ENCODE results near the gene LHFPL4. TPM values are rescaled to one million over a fixed set of nuclear protein-coding genes. Genes with fewer than 3 reads are reported as not detected.

The LHFPL4 gene
- total RNA-seq, 1 experiment from 2014 or later, result not detected

DNA sequence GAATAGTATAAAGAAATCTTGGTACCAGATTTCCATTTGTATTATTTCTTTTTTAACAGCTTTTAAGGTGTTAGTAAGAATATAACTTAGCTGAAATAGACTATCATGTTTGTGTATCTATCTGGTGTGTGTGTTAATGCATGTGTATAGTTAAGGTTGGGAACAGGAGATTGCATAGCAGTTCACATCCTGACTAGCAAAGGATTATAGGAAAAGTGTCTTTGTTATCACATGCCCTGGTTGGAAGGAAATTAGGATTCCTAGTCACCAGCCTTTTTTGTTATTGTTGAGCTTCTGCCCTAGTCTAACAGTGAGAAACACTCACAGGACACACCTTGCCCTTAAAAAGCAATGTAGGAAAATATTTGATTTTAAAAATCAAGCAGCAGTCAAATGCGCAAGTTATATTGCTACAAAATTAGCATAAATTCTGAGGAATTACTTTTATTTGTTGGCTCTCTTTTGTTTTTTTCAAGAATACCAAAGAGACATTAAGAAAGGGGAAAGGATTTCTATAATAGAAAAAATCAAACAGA, 98.0 kb downstream of the LHFPL4 start:
- intact Hi-C loops (cut with micrococcal nuclease), result no loop called here
- Mint-ChIP-seq H3K4me1 (ENCODE audit: insufficient read depth, unreplicated experiment) (no peaks in the 10 kb centered on the region), H3K9me3 (ENCODE audit: unreplicated experiment) (no peaks in the 10 kb centered on the region), H3K4me3 (ENCODE audit: unreplicated experiment) (no peak overlapping the region), H3K27me3 (ENCODE audit: insufficient read depth, unreplicated experiment) (no peaks in the 10 kb centered on the region), H3K36me3 (ENCODE audit: insufficient read depth, unreplicated experiment) (peaks cover 87% of the 10 kb centered on the region), H3K27ac (ENCODE audit: low read depth, unreplicated experiment) (no peak overlapping the region)
- CTCF ChIA-PET, result no interaction called here
- DNase-seq (ENCODE audit: unreplicated experiment), result no peak
- POLR2A ChIA-PET, result no interaction called here
- BruUV-seq (replicated peaks), result no TSS peak
- TF ChIP-seq, protein P1, sequence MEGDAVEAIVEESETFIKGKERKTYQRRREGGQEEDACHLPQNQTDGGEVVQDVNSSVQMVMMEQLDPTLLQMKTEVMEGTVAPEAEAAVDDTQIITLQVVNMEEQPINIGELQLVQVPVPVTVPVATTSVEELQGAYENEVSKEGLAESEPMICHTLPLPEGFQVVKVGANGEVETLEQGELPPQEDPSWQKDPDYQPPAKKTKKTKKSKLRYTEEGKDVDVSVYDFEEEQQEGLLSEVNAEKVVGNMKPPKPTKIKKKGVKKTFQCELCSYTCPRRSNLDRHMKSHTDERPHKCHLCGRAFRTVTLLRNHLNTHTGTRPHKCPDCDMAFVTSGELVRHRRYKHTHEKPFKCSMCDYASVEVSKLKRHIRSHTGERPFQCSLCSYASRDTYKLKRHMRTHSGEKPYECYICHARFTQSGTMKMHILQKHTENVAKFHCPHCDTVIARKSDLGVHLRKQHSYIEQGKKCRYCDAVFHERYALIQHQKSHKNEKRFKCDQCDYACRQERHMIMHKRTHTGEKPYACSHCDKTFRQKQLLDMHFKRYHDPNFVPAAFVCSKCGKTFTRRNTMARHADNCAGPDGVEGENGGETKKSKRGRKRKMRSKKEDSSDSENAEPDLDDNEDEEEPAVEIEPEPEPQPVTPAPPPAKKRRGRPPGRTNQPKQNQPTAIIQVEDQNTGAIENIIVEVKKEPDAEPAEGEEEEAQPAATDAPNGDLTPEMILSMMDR (IDR thresholded peaks at IDR 0.05; ENCODE audit: unreplicated experiment), result no peak

DNA sequence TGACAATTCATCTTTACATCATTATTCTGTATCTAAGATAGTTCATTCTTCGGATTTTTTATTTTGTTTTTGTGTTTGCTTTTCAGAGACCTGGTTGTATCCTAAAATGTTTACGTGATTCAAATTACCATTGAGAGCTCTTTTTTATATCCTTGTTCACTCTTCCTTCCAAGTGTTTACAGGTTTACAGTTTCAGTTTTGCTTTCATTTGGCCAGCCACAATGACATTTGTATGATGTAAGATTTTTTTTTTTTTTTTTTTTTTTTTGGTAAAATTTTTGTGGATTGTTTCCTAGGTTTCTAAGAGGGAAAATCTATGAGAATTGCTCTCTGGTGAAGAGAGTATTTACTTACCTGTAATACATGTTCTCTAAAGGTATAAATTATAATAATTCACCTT, 101.2 kb downstream of the LHFPL4 start:
- peaks cover 93% of the 10 kb centered on the region for H3K36me3 Mint-ChIP-seq (ENCODE audit: insufficient read depth, unreplicated experiment)
- no peak for DNase-seq (ENCODE audit: unreplicated experiment)
- CTCF ChIA-PET, result interaction anchor here (0.7 kb wide), 2 partner anchors 53 to 96 kb away, joined by 3 to 7 read pairs; no protein-coding TSS in a partner anchor
- H3K27me3 Mint-ChIP-seq (ENCODE audit: insufficient read depth, unreplicated experiment), result no peaks in the 10 kb centered on the region
- no peaks in the 10 kb centered on the region for H3K9me3 Mint-ChIP-seq (ENCODE audit: unreplicated experiment)
- no peak overlapping the region for H3K4me3 Mint-ChIP-seq (ENCODE audit: unreplicated experiment)
- POLR2A ChIA-PET, result interaction anchor here (0.9 to 2.1 kb wide), 5 partner anchors 9 to 54 kb away, joined by 3 to 7 read pairs (median 5); no protein-coding TSS in a partner anchor
- intact Hi-C loops (cut with micrococcal nuclease), result no loop called here
- no peaks in the 10 kb centered on the region for H3K4me1 Mint-ChIP-seq (ENCODE audit: insufficient read depth, unreplicated experiment)
- BruUV-seq (replicated peaks), result no TSS peak
- TF ChIP-seq, protein P1 (IDR thresholded peaks at IDR 0.05; ENCODE audit: unreplicated experiment), result no peak
- peak overlapping the region; percentile 49 for H3K27ac Mint-ChIP-seq (ENCODE audit: low read depth, unreplicated experiment)

DNA sequence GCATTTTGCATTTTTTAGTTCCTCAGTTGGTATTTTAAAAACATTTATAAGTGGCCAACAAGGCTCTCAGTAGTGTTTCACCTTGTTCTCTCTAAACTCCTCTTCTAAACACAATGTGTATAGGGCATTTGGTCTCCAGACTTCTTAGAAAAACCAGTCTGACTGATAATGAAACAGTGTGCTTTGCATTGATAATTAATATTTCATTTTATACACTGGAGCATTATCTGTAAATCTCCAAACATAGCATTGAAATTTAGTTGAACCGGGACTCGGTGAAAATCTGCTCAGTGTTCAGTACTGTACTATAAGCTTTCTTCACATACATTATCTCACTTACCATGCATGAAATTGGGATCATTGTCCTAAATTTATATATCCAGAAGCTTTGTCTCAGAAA, 102.6 kb downstream of the LHFPL4 start:
- ChIA-PET CTCF (no interaction called here), POLR2A (no interaction called here)
- intact Hi-C loops (cut with micrococcal nuclease), result no loop called here
- TF ChIP-seq, protein P1 (IDR thresholded peaks at IDR 0.05; ENCODE audit: unreplicated experiment), result no peak
- DNase-seq (ENCODE audit: unreplicated experiment), result no peak
- H3K9me3 Mint-ChIP-seq (ENCODE audit: unreplicated experiment), result no peaks in the 10 kb centered on the region
- BruUV-seq (replicated peaks), result no TSS peak
- H3K27ac Mint-ChIP-seq (ENCODE audit: low read depth, unreplicated experiment), result no peak overlapping the region
- H3K36me3 Mint-ChIP-seq (ENCODE audit: insufficient read depth, unreplicated experiment), result peaks cover 96% of the 10 kb centered on the region
- no peaks in the 10 kb centered on the region for H3K27me3 Mint-ChIP-seq (ENCODE audit: insufficient read depth, unreplicated experiment)
- H3K4me1 Mint-ChIP-seq (ENCODE audit: insufficient read depth, unreplicated experiment), result no peaks in the 10 kb centered on the region
- H3K4me3 Mint-ChIP-seq (ENCODE audit: unreplicated experiment), result no peak overlapping the region

DNA sequence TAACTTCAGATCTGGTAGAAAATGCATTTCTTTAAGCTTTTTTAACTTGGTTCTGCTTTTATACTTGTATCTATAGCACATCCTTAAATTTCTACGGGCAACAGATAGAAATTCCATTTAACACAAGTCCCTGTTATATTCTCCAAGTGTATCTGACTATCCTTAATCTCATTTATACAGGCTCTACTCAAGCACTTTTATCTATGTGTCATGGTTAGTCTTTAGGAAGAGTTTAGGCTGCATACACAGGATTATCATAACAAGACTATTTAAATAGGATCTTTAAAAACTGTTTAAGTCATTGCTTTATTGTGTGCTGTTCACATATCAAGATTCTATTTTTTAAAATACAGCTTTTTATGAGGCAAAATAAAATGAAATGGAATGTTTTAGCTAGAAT, 103.5 kb downstream of the LHFPL4 start:
- H3K36me3 Mint-ChIP-seq (ENCODE audit: insufficient read depth, unreplicated experiment), result peaks cover 96% of the 10 kb centered on the region
- POLR2A ChIA-PET, result interaction anchor here (0.8 kb wide), 1 partner anchor 23 kb away, joined by 3 read pairs; no protein-coding TSS in a partner anchor

More for the DNA sequence above, 103.5 kb downstream of the LHFPL4 start:
- no TSS peak for BruUV-seq (replicated peaks)
- CTCF ChIA-PET, result interaction anchor here (0.6 to 1.3 kb wide), 3 partner anchors 11 to 15 kb away, joined by 3 to 6 read pairs (median 3); no protein-coding TSS in a partner anchor
- TF ChIP-seq, protein P1 (IDR thresholded peaks at IDR 0.05; ENCODE audit: unreplicated experiment), result no peak
- intact Hi-C loops (cut with micrococcal nuclease), result no loop called here
- no peaks in the 10 kb centered on the region for H3K4me1 Mint-ChIP-seq (ENCODE audit: insufficient read depth, unreplicated experiment)
- H3K4me3 Mint-ChIP-seq (ENCODE audit: unreplicated experiment), result no peak overlapping the region
- H3K9me3 Mint-ChIP-seq (ENCODE audit: unreplicated experiment), result no peaks in the 10 kb centered on the region
- H3K27ac Mint-ChIP-seq (ENCODE audit: low read depth, unreplicated experiment), result no peak overlapping the region
- DNase-seq (ENCODE audit: unreplicated experiment), result no peak
- no peaks in the 10 kb centered on the region for H3K27me3 Mint-ChIP-seq (ENCODE audit: insufficient read depth, unreplicated experiment)
